AG04449 (cell line): ENCODE results near the gene SH3RF1.
A peak's percentile ranks its signal among the peaks of the same experiment; 100 is the strongest.

ENCODE experiments used
- CTCF ChIA-PET: fragments of 350-600 bp; formaldehyde crosslinking; extraction: SDS; loops from one replicate; lab custom pipeline; 2021; ENCODE audit warnings: antibody characterized with exemption; lab: Yijun Ruan, JAX
- POLR2A ChIA-PET: fragments of 400-600, 350-600 bp; formaldehyde crosslinking; extraction: SDS; loops from one replicate; lab custom pipeline; 2020; ENCODE audit warnings: antibody characterized with exemption, inconsistent platforms; lab: Yijun Ruan, JAX
- DNase-seq: peaks from one replicate; pipeline ENCODE4 v3.0.0-alpha.2; 2010; ENCODE audit warnings: low read depth, low spot score
- H3K4me3 ChIP-seq: 2 replicates; pipeline ENCODE4 v1.5.1; 2011; ENCODE audit warnings: low read depth, mild to moderate bottlenecking, control low read depth, low read length
- CTCF ChIP-seq: IDR thresholded peaks from one replicate; pipeline ENCODE4 v1.5.1; 2011; ENCODE audit warnings: mild to moderate bottlenecking, moderate library complexity, low read length, control low read depth, inconsistent platforms; ENCODE audit not compliant: insufficient read depth; ENCODE audit errors: missing control alignments

SH3RF1 gene

GRCh38 chr4:169246279-169246678 lies 24.5 kb downstream of the SH3RF1 start:
- ChIA-PET CTCF (interaction anchor here (1.0 to 1.1 kb wide), 3 partner anchors 13 to 239 kb away, joined by 3 to 6 read pairs (median 4); no protein-coding TSS in a partner anchor), POLR2A (no interaction called here)
- TF ChIP-seq CTCF = no peak
- no peak overlapping the region for H3K4me3 ChIP-seq
- DNase-seq = no peak

GRCh38 chr4:169245061-169245460 lies 25.7 kb downstream of the SH3RF1 start:
- DNase-seq = no peak
- no peak for TF ChIP-seq CTCF
- H3K4me3 ChIP-seq = no peak overlapping the region
- ChIA-PET POLR2A (no interaction called here), CTCF (interaction anchor here (1.0 kb wide), 1 partner anchor 17 kb away, joined by 3 read pairs; no protein-coding TSS in a partner anchor)

- CTCF ChIA-PET = interaction anchor here (0.8 to 1.1 kb wide), 2 partner anchors 9 to 242 kb away, joined by 3 read pairs; no protein-coding TSS in a partner anchor
- DNase-seq = peak; percentile 76
- no peak overlapping the region for H3K4me3 ChIP-seq
- no peak for TF ChIP-seq CTCF
- POLR2A ChIA-PET = no interaction called here
Measured at GRCh38 chr4:169243825-169244609, 26.7 kb downstream of the SH3RF1 start.

GRCh38 chr4:169241464-169241863 lies 29.3 kb downstream of the SH3RF1 start:
- no peak for DNase-seq
- POLR2A ChIA-PET = no interaction called here
- CTCF ChIA-PET = no interaction called here
- H3K4me3 ChIP-seq = no peak overlapping the region
- no peak for TF ChIP-seq CTCF

- no peak for TF ChIP-seq CTCF
- DNase-seq = no peak
- CTCF ChIA-PET = no interaction called here
- H3K4me3 ChIP-seq = no peak overlapping the region
- POLR2A ChIA-PET = interaction anchor here (0.7 to 0.8 kb wide), 2 partner anchors 14 to 229 kb away, joined by 3 read pairs; partner anchors contain the start of gene CBR4
Measured at GRCh38 chr4:169239221-169239905, 31.4 kb downstream of the SH3RF1 start.

- no peak for DNase-seq
- ChIA-PET CTCF (no interaction called here), POLR2A (interaction anchor here (0.7 to 1.0 kb wide), 4 partner anchors 13 to 228 kb away, joined by 3 read pairs; partner anchors contain the start of gene CBR4)
- no peak for TF ChIP-seq CTCF
- H3K4me3 ChIP-seq = no peak overlapping the region
Measured at GRCh38 chr4:169238445-169238844, 32.3 kb downstream of the SH3RF1 start.
